Activated CD4-positive, CD25-positive, alpha-beta regulatory T cell (primary cell): ENCODE results near the gene FOXP3.

Source experiments
- DNase-seq, 4 experiments: peaks; one replicate each; lab custom pipeline; 2025; lab: John Stamatoyannopoulos, UW

The FOXP3 gene

GRCh38 chrX:49250066-49250465 lies 14.4 kb downstream of the FOXP3 start:
- DNase-seq, result no peak

- DNase-seq, result no peak
Observed at GRCh38 chrX:49249616-49250015, 14.9 kb downstream of the FOXP3 start.

- DNase-seq, result peak in 1 of 4 experiments; percentile 10
Observed at GRCh38 chrX:49249071-49249470, 15.4 kb downstream of the FOXP3 start.

- no peak for DNase-seq
Observed at GRCh38 chrX:49247916-49248811, 16.3 kb downstream of the FOXP3 start.

DNA sequence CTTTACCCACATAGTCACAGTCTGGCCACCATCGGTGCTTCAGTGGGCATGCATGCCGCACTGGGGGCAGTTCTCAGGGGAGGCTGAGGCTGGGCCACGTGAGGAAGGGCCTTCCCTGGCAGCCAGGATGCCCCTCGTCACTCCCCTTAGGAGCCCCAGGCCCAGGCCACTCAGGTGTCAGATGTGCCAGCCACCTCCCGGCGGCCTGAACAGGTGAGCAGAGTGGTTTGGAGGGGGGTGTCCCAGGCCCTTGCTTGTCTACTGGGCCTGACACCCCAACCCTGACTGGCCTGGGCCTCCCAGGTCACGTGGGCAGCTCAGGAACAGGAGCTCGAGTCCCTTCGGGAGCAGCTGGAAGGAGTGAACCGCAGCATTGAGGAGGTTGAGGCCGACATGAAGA lies 17.2 kb downstream of the FOXP3 start:
- no peak for DNase-seq

DNA sequence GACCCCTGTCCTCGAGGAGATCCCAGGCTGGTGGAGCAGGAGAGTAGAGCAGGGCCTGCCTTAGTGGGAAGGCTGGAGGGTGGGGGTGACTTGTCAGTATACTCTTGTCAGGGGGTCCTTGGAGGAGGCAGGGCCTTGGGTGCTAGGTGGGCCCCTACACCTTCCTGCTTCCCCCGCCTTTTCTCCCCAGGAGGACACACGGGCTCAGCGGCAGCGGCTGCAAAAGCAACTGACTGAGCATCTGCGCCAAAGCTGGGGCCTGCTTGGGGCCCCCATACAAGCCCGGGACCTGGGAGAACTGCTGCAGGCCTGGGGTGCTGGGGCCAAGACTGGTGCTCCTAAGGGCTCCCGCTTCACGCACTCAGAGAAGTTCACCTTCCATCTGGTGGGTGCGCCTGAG lies 18.0 kb downstream of the FOXP3 start:
- no peak for DNase-seq

GRCh38 chrX:49244207-49244606 lies 20.3 kb downstream of the FOXP3 start:
- no peak for DNase-seq

- no peak for DNase-seq
Observed at GRCh38 chrX:49243166-49243565, 21.3 kb downstream of the FOXP3 start.

DNA sequence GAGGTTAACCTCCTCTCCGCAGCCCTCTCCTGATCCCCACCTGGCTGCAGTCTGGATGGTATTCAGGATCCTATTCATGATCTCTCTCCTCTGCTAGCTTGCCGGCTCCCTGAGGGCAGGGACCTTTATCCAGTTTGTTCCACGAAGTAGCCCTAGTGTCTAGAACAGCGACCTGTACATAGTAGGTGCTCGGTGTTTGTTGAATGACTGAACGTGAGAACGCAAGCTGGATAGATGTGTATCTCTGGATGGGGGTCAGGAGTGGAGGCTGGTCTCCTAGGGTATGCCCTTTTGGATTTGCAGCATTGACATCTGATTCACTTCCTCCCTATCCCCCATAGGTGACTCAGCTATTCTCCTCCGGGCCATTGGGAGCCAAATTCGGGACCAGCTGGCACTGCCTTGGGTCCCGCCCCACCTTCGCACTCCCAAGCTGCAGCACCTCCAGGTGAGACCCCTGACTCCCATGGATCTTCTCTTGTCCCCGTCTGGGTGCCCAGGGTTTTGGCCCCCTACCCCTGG lies 21.9 kb downstream of the FOXP3 start:
- no peak for DNase-seq

GRCh38 chrX:49238735-49239134 lies 25.8 kb downstream of the FOXP3 start:
- DNase-seq, result no peak

DNA sequence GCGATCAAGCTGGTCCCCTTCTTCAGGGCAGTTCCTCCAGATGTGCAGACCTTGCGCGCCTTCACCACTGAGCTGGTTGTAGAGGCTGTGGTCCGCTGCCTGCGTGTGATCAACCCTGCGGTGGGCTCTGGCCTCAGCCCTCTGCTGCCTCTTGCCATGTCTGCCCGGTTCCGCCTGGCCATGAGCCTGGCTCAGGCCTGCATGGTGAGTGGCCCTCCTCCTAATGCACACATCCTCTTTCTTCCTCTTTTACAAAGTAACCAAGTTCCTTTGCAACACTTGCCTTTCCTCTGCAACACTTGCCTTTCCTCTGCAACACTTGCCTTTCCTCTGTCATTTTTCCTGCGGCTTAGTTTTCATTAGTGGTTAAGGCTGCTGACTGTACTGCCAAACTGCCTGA lies 27.4 kb downstream of the FOXP3 start:
- DNase-seq, result no peak

GRCh38 chrX:49233887-49234555 lies 30.5 kb downstream of the FOXP3 start:
- no peak for DNase-seq

- DNase-seq, result no peak
Observed at GRCh38 chrX:49233176-49233575, 31.3 kb downstream of the FOXP3 start, which contains the start of gene CACNA1F. CACNA1F (minus strand) TSS chrX:49233340; CDS start chrX:49233309, 31 bp downstream.

DNA sequence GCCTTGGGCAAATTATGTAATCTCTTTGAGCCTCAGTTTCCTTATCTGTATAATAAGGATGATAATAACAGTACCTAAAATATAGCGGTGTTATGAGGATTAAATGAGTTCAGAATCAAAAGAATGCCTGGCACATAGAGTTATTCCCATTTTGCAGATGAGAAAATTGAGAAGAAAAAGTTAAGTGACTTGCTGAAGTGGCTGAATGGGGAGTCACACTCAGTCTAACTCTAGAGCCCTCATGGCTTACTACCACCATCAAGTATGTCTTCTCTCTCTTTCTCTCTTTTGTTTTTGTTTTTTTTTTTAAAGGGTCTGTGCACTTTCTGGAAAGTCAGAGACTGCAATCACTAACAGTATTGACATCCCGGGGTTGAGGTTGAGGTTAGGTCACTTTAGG lies 32.0 kb downstream of the FOXP3 start:
- DNase-seq, result no peak

DNA sequence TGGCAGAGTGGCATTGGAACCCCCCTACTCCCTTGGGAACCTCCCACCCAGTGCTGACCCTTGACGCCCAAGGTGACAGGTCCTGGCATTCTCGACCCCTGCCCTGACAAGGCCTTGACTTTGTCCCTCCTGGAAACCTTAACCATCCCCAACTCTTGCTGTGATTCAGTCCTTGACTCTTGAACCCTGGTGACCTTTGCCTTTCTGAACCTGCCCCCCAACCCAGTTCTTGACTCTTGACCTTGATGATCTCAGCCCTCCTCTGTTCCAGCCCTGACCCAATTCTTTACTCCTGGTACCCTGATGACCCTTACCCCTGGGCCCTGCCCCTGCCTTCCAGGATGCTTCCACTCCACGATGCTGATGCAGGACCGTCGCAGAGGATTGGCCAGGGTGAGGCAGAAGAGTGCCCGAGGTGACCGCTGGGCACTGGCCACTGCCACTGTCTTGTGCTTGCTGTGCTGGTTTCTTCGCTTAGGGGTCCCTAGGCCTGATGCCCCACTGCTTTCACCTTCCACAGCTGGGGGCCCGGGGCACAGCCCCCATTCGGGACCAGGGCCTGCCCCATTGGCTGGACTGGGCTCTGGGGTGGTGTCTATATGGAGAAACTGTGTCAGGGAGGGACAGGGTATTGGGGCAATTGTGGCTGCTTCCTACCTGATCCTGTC lies 33.0 kb downstream of the FOXP3 start:
- no peak for DNase-seq

- peak in 2 of 4 experiments; percentile 21 to 23 for DNase-seq
Observed at GRCh38 chrX:49230500-49231232, 33.8 kb downstream of the FOXP3 start.

GRCh38 chrX:49228185-49228584 lies 36.3 kb downstream of the FOXP3 start:
- DNase-seq, result no peak

DNA sequence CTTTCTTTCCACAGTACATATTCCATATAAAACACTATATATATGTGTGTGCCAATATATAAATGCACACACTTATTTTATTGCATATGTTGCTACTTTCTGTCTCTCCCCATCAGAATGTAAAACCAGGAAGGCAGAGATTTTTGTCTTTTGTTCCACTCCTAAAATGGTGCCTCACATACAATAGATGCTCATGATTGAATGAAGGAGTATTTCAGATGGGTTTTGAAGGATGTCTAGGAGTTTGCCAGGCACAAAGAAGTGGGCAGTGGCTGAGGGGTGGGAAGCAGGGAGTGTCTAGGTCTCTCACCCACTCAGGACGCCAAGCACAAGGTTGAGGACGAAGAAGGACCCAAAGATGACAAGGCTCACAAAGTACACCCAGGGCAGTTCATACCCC lies 36.8 kb downstream of the FOXP3 start:
- no peak for DNase-seq

DNA sequence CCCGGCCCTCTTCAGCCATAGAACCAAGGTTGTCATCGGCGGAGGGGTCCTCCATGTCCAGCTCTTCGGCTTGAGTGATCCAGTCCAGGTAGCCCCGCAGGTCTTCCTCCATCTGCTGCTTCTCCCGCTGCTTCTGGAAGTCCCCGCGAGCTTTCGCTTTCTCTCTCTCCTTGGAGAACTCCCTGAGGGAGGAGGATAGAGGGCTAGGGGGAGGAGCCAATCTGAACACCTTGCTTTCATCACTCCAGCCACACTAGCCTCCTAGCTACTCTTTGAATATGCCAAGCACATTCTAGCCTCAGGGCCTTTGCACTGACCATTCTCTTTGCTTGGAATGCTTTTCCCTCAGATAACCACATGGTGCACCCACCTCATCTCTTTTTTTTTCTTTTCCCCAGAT lies 37.6 kb downstream of the FOXP3 start:
- no peak for DNase-seq

- no peak for DNase-seq
Observed at GRCh38 chrX:49225858-49226257, 38.7 kb downstream of the FOXP3 start.

DNA sequence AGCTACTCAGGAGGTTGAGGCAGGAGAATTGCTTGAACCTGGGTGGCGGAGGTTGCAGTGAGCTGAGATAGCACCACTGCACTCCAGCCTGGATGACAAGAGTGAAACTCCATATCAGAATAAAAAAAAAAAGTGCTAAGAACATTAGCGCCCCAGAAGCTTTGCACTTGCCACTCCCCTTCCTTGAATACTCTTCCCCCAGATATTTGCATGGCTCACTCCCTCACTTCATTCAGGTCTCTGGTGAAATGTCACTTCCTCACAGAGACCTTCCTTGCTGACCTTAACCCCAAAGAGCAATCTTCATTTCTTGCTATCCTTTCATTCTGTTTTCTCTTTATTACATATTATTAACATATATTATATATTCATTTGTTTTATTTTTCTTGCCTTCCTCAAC lies 42.6 kb downstream of the FOXP3 start:
- no peak for DNase-seq

GRCh38 chrX:49220100-49220499 lies 44.4 kb downstream of the FOXP3 start:
- DNase-seq, result no peak
